Neural cell (in vitro differentiated cells): ENCODE results near the gene NHERF2.

Source experiments
- EP300 ChIP-seq: fragments of 450-650 bp; conservative IDR thresholded peaks from 2 replicates; pipeline ENCODE4 v1.6.1; 2014; ENCODE audit warnings: antibody characterized with exemption, mild to moderate bottlenecking, moderate library complexity; ENCODE audit not compliant: poor library complexity, severe bottlenecking
- EZH2 ChIP-seq: fragments of 200-600, 300-800 bp; shearing (Covaris generic), sonication (generic); IDR thresholded peaks from 2 replicates; pipeline ENCODE4 v1.6.1; 2014; ENCODE audit warnings: antibody characterized with exemption, low read length, borderline replicate concordance, mild to moderate bottlenecking; ENCODE audit not compliant: insufficient read depth, poor library complexity, severe bottlenecking
- MXI1 ChIP-seq: fragments of 450-650 bp; conservative IDR thresholded peaks from 2 replicates; pipeline ENCODE4 v1.6.1; 2014; ENCODE audit warnings: antibody characterized with exemption, mild to moderate bottlenecking; ENCODE audit not compliant: poor library complexity, severe bottlenecking
- POLR2AphosphoS5 ChIP-seq: IDR thresholded peaks from 2 replicates; pipeline ENCODE4 v1.6.1; 2012
- RAD21 ChIP-seq: fragments of 450-650 bp; conservative IDR thresholded peaks from 2 replicates; pipeline ENCODE4 v1.6.1; 2014; ENCODE audit warnings: antibody characterized with exemption, mild to moderate bottlenecking, moderate library complexity
- SMC3 ChIP-seq: fragments of 450-650 bp; conservative IDR thresholded peaks from 2 replicates; pipeline ENCODE4 v1.6.1; 2014; ENCODE audit warnings: antibody characterized with exemption, mild to moderate bottlenecking, moderate library complexity; ENCODE audit not compliant: poor library complexity
- TF ChIP-seq, protein P1 (sequence below): fragments of 450-650 bp; IDR thresholded peaks from 2 replicates; pipeline ENCODE4 v1.5.1; 2014; ENCODE audit warnings: antibody characterized with exemption, mild to moderate bottlenecking, moderate library complexity; ENCODE audit not compliant: poor library complexity, severe bottlenecking
- TF ChIP-seq, protein P2 (sequence below): IDR thresholded peaks from 2 replicates; pipeline ENCODE4 v1.6.1; 2012; ENCODE audit warnings: borderline replicate concordance

DNA sequence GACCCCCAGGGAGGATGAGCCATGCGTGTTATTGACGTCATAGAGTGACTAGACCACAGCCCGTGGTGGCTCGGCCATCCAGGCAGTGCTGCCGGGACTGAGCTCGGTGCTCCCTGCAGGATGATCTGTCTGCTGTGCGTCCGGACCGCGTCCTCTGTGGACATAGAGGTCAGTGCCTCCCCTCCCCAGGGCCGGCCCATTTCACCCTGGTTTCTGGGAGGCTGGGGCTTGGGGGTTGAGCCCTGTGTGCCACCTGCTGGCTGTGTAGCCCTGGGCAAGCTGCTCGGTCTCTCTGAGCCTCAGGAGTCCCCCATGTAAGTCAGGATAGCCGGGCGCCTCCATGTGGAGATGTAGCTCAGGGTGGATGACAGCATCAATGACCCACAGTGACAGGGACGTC lies 29.4 kb downstream of the NHERF2 start:
- TF ChIP-seq, protein P1, sequence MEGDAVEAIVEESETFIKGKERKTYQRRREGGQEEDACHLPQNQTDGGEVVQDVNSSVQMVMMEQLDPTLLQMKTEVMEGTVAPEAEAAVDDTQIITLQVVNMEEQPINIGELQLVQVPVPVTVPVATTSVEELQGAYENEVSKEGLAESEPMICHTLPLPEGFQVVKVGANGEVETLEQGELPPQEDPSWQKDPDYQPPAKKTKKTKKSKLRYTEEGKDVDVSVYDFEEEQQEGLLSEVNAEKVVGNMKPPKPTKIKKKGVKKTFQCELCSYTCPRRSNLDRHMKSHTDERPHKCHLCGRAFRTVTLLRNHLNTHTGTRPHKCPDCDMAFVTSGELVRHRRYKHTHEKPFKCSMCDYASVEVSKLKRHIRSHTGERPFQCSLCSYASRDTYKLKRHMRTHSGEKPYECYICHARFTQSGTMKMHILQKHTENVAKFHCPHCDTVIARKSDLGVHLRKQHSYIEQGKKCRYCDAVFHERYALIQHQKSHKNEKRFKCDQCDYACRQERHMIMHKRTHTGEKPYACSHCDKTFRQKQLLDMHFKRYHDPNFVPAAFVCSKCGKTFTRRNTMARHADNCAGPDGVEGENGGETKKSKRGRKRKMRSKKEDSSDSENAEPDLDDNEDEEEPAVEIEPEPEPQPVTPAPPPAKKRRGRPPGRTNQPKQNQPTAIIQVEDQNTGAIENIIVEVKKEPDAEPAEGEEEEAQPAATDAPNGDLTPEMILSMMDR = no peak
- no peak for TF ChIP-seq RAD21
- TF ChIP-seq POLR2AphosphoS5 = no peak
- no peak for TF ChIP-seq EZH2
- TF ChIP-seq SMC3 = no peak
- TF ChIP-seq MXI1 = no peak
- TF ChIP-seq EP300 = no peak
- TF ChIP-seq, protein P2, sequence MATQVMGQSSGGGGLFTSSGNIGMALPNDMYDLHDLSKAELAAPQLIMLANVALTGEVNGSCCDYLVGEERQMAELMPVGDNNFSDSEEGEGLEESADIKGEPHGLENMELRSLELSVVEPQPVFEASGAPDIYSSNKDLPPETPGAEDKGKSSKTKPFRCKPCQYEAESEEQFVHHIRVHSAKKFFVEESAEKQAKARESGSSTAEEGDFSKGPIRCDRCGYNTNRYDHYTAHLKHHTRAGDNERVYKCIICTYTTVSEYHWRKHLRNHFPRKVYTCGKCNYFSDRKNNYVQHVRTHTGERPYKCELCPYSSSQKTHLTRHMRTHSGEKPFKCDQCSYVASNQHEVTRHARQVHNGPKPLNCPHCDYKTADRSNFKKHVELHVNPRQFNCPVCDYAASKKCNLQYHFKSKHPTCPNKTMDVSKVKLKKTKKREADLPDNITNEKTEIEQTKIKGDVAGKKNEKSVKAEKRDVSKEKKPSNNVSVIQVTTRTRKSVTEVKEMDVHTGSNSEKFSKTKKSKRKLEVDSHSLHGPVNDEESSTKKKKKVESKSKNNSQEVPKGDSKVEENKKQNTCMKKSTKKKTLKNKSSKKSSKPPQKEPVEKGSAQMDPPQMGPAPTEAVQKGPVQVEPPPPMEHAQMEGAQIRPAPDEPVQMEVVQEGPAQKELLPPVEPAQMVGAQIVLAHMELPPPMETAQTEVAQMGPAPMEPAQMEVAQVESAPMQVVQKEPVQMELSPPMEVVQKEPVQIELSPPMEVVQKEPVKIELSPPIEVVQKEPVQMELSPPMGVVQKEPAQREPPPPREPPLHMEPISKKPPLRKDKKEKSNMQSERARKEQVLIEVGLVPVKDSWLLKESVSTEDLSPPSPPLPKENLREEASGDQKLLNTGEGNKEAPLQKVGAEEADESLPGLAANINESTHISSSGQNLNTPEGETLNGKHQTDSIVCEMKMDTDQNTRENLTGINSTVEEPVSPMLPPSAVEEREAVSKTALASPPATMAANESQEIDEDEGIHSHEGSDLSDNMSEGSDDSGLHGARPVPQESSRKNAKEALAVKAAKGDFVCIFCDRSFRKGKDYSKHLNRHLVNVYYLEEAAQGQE = no peak
